HepG2 (cell line): ENCODE results near the gene OGFOD3. TPM values are rescaled to one million over a fixed set of nuclear protein-coding genes. Genes with fewer than 3 reads are reported as not detected.

Source experiments
- ATAC-seq: fragments of 200-7000 bp; cut with Tn5 transposase; 3 replicates; pipeline ENCODE4 v1.9.1; 2020; ENCODE audit warnings: mild to moderate bottlenecking, moderate library complexity
- BruUV-seq: library from RNA; stranded (reverse); fragments of 400-500 nt; replicated peaks from 2 replicates; lab custom pipeline; 2021; lab: Mats Ljungman, UMichigan
- CTCF ChIA-PET: fragments of 300-600 bp; formaldehyde crosslinking; extraction: SDS; loops from one replicate; lab custom pipeline; 2021; ENCODE audit warnings: low total read pairs, inconsistent platforms, low intra/inter-chr PET ratio; lab: Yijun Ruan, JAX
- POLR2A ChIA-PET: fragments of 350-600 bp; sonication (Branson Sonifier 250); formaldehyde crosslinking; loops from one replicate; lab custom pipeline; 2020; ENCODE audit warnings: antibody characterized with exemption, inconsistent platforms; lab: Yijun Ruan, JAX
- DNase-seq: peaks from one replicate; pipeline ENCODE4 v3.0.0-alpha.2; 2015; ENCODE audit warnings: low spot score
- FAIRE-seq: peaks from 3 replicates; lab custom pipeline; 2011; peaks lifted over from hg19 to GRCh38; lab: Jason Lieb, UNC
- H2AFZ ChIP-seq: one replicate; pipeline ENCODE4 v1.6.1; 2011; ENCODE audit warnings: low read length, inconsistent platforms
- H3K27ac ChIP-seq: fragments of 300-600 bp; 3 replicates; pipeline ENCODE4 v1.8.0; 2011; ENCODE audit warnings: mixed run types, mild to moderate bottlenecking, mixed read lengths, low read length, inconsistent platforms; ENCODE audit not compliant: insufficient read depth; ENCODE audit errors: extremely low read length
- H3K27me3 ChIP-seq, 2 experiments: fragments of 200-600 bp in 1 of 2; 2 replicates in 1 of 2; 3 replicates in 1 of 2; pipeline versions ENCODE4 v1.6.0 to v1.8.0; 2011; ENCODE audit warnings: low read length in 2 of 2, mild to moderate bottlenecking in 2 of 2, moderate library complexity in 2 of 2, inconsistent platforms in 1 of 2; ENCODE audit not compliant: insufficient read depth in 2 of 2, control insufficient read depth in 1 of 2
- H3K36me3 ChIP-seq, 2 experiments: fragments of 200-600 bp in 1 of 2; replicated peaks in 1 of 2; 2 replicates in 1 of 2; 3 replicates in 1 of 2; pipeline versions ENCODE4 v1.5.1 to v1.8.0; 2011; ENCODE audit warnings: low read length in 2 of 2, inconsistent platforms in 1 of 2; ENCODE audit not compliant: insufficient read depth in 2 of 2, control insufficient read depth in 1 of 2
- H3K4me1 ChIP-seq: 2 replicates; pipeline ENCODE4 v1.5.1; 2012; ENCODE audit warnings: low read length, inconsistent platforms; ENCODE audit not compliant: insufficient read depth
- H3K4me2 ChIP-seq: 2 replicates; pipeline ENCODE4 v1.6.0; 2011; ENCODE audit warnings: low read depth, low read length, inconsistent platforms
- H3K4me3 ChIP-seq, 3 experiments: fragments of 200-600 bp in 1 of 3; sonication (generic), shearing (Covaris generic) in 1 of 3; replicated peaks in 1 of 3; 2 replicates each; pipeline ENCODE4 v1.5.1; 2011 to 2016; ENCODE audit warnings: low read length in 3 of 3, inconsistent platforms in 2 of 3, low read depth in 2 of 3, mild to moderate bottlenecking in 2 of 3, control low read depth in 1 of 3, mixed read lengths in 1 of 3; ENCODE audit not compliant: insufficient read depth in 1 of 3
- H3K79me2 ChIP-seq: one replicate; pipeline ENCODE4 v1.6.1; 2011; ENCODE audit warnings: low read length, inconsistent platforms; ENCODE audit not compliant: insufficient read depth
- H3K9ac ChIP-seq: 2 replicates; pipeline ENCODE4 v1.6.0; 2011; ENCODE audit warnings: mild to moderate bottlenecking, low read depth, low read length, inconsistent platforms; ENCODE audit not compliant: insufficient read depth
- H3K9me3 ChIP-seq: 2 replicates; pipeline ENCODE4 v1.5.1; 2012; ENCODE audit warnings: mild to moderate bottlenecking, low read length
- H4K20me1 ChIP-seq: 2 replicates; pipeline ENCODE4 v1.6.0; 2011; ENCODE audit warnings: inconsistent platforms, mild to moderate bottlenecking, low read length, moderate library complexity; ENCODE audit not compliant: insufficient read depth
- CEBPG ChIP-seq: IDR thresholded peaks from 2 replicates; pipeline ENCODE4 v1.6.1; 2016
- CREB1 ChIP-seq, 2 experiments: fragments of 450-650 bp in 1 of 2; IDR thresholded peaks; 2 replicates each; pipeline ENCODE4 v1.6.1; 2016 to 2017; ENCODE audit warnings: control low read depth in 1 of 2, mild to moderate bottlenecking in 1 of 2, missing compliant biosample characterization in 1 of 2, missing genetic modification characterization in 1 of 2
- DR1 ChIP-seq: sonication (generic); formaldehyde crosslinking; IDR thresholded peaks from 2 replicates; pipeline ENCODE4 v1.8.0; 2021; ENCODE audit warnings: mild to moderate bottlenecking, missing genetic modification reagents, inconsistent platforms
- KAT2B ChIP-seq: fragments of 150-350 bp; IDR thresholded peaks from 2 replicates; pipeline ENCODE4 v1.6.1; 2014; ENCODE audit warnings: low read depth, low read length, borderline replicate concordance
- KAT8 ChIP-seq: IDR thresholded peaks from 2 replicates; pipeline ENCODE4 v1.6.1; 2016; ENCODE audit warnings: missing genetic modification reagents, missing compliant biosample characterization
- PHF21A ChIP-seq: sonication (generic); formaldehyde crosslinking; IDR thresholded peaks from 2 replicates; pipeline ENCODE4 v1.5.0; 2020; ENCODE audit warnings: mild to moderate bottlenecking, missing genetic modification reagents
- POLR2A ChIP-seq, 2 experiments: IDR thresholded peaks; 2 replicates each; pipeline ENCODE4 v1.6.1; 2011; ENCODE audit warnings: low read depth in 2 of 2, low read length in 2 of 2, mild to moderate bottlenecking in 1 of 2, moderate library complexity in 1 of 2; ENCODE audit not compliant: insufficient read depth in 1 of 2
- SCMH1 ChIP-seq: sonication (generic); formaldehyde crosslinking; IDR thresholded peaks from 2 replicates; pipeline ENCODE4 v1.9.0; 2021; ENCODE audit warnings: missing genetic modification reagents, mild to moderate bottlenecking, borderline replicate concordance
- SOX13 ChIP-seq, 3 experiments: fragments of 450-650 bp in 1 of 3; sonication (generic) in 1 of 3; formaldehyde crosslinking in 1 of 3; IDR thresholded peaks in 2 of 3; conservative IDR thresholded peaks in 1 of 3; 2 replicates each; pipeline versions ENCODE4 v1.5.0 to v1.6.1; 2016 to 2020; ENCODE audit warnings: antibody characterized with exemption in 1 of 3, mild to moderate bottlenecking in 1 of 3, missing compliant biosample characterization in 1 of 3, missing genetic modification reagents in 1 of 3, moderate library complexity in 1 of 3
- TBP ChIP-seq: sonication (generic); formaldehyde crosslinking; IDR thresholded peaks from 2 replicates; pipeline ENCODE4 v1.5.0; 2020; ENCODE audit warnings: missing genetic modification reagents
- ZBTB38 ChIP-seq: sonication (generic); formaldehyde crosslinking; IDR thresholded peaks from 2 replicates; pipeline ENCODE4 v1.5.1; 2020; ENCODE audit warnings: mild to moderate bottlenecking, missing genetic modification reagents
- ZBTB7B ChIP-seq: sonication (generic); formaldehyde crosslinking; IDR thresholded peaks from 2 replicates; pipeline ENCODE4 v1.4.0; 2020; ENCODE audit warnings: missing genetic modification reagents
- ZNF792 ChIP-seq: IDR thresholded peaks from 2 replicates; pipeline ENCODE4 v1.6.1; 2016
- ZSCAN12 ChIP-seq: sonication (generic); formaldehyde crosslinking; IDR thresholded peaks from 2 replicates; pipeline ENCODE4 v1.9.0; 2021; ENCODE audit warnings: mild to moderate bottlenecking, missing genetic modification reagents
- WGBS: methylation state at CpG from one replicate; pipeline ENCODE4 v1.1.6; 2017; ENCODE audit warnings: low lambda C conversion rate; 5-methylcytosine and 5-hydroxymethylcytosine counted together
- in situ Hi-C: cut with HindIII; loops from 2 replicates; pipeline ENCODE4 v1.10.0; 2017; ENCODE audit warnings: low pct_unique_long_range_greater_than_20kb; ENCODE audit not compliant: extremely low pct_ligation_motif_present
- intact Hi-C: fragments of 100-400 bp; cut with micrococcal nuclease; formaldehyde crosslinking; loops from one replicate; pipeline ENCODE4 v1.10.0; 2022; ENCODE audit not compliant: unreplicated experiment
- polyA plus RNA-seq, 8 experiments: library from polyadenylated mRNA; depleted of rRNA in 3 of 8; stranded (reverse) in 7 of 8; unstranded in 1 of 8; fragments of >200 nt; fragmentation: Illumina TruSeq in 4 of 8; extraction: Trizol in 4 of 8; gene quantifications; 2 replicates each; pipeline versions ENCODE4 v1.2.1 to v1.2.3, GENCODE V29; 2011 to 2016; ENCODE audit warnings: low read depth in 4 of 8, missing spikeins in 1 of 8, mixed read lengths in 1 of 8; ENCODE audit not compliant: insufficient read depth in 1 of 8
- total RNA-seq, 5 experiments: library from RNA; depleted of rRNA; stranded (reverse); fragments of >200 nt; fragmentation: Illumina TruSeq; extraction: Trizol; gene quantifications; 2 replicates each; pipeline ENCODE4 v1.2.3, GENCODE V29; 2016; ENCODE audit warnings: low read depth in 1 of 5
- TF ChIP-seq, protein P1 (sequence below): sonication (generic); formaldehyde crosslinking; IDR thresholded peaks from 2 replicates; pipeline ENCODE4 v1.4.0; 2020; ENCODE audit warnings: missing genetic modification reagents
- TF ChIP-seq, protein P2 (sequence below): sonication (generic); formaldehyde crosslinking; IDR thresholded peaks from 2 replicates; pipeline ENCODE4 v1.8.1; 2023; ENCODE audit warnings: missing genetic modification reagents, inconsistent platforms, borderline replicate concordance

Gene OGFOD3
- total and polyA plus RNA-seq, 2 of the 13 experiments (the other 11 are each of a cell fraction or from before 2014, with no cell fraction given): 40.0 to 42.1 TPM

DNA sequence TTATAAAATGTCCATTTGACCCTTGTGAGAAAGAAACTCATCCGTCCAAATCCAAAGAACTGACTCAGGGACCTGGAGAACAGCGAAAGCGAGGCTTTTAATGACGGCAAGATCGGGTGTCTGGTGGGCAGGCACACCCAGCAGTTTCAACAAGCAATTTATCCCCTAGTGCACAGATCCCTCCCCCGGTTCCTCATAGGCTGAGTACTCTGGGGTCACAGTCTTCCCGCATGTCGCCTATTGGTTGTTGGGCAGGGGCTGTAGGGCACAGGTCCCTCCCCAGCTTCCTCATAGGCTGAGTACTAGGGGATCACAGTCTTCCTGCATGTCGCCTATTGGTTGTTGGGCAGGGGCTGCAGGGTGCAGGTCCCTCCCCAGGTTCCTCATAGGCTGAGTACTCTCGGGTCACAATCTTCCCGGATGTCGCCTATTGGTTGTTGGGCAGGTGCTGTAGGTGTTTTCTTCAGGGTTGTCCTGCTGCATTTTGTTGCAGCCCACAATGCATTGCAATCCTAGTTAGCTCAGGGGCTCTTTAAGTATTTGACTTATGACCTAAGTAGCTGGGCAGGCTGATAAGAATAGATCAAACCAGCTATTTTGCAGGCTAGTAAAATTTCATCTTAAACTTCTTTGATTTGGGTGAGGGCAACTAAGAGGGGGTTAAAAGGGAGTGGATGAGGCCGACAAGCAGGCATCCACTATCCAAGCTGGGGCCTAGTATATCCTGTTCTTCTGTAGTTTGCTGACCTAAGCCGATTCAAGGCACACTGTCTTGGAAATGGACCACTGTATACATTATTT lies 50.5 kb downstream of the OGFOD3 start (continued):
- TF ChIP-seq CREB1 (IDR thresholded peaks at IDR 0.05) (peak; percentile 81), CREB1 (CRISPR knock-in tag; IDR thresholded peaks at IDR 0.05) (peak; percentile 95), ZBTB7B (CRISPR knock-in tag) (0 out of 2 replicates have a peak, but pooled peaks have one; percentile 33), SCMH1 (CRISPR knock-in tag) (no peak), TBP (CRISPR knock-in tag) (no peak), PHF21A (CRISPR knock-in tag) (peak; percentile 78), KAT8 (CRISPR knock-in tag) (peak; percentile 82), DR1 (CRISPR knock-in tag) (peak; percentile 68; the same call in 1 of the 2 replicates)

DNA sequence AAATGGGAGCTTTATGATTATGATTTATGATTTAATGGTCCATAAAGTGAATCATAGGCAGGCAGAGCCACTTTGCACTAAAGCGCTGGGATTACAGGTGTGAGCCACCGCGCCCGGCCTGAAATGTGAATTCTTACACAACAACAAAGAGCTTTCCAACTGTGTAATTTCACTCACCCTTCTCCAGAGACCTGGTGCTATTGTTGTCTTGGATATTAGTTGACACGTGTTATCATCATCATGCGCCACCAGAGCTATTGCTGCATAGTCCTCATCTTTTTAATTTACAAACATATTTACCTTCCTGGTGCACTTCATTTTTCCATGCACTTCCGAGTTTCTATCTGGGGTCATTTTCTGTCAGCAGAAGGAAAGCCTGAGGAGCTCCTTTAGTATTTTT lies 51.6 kb downstream of the OGFOD3 start:
- POLR2A ChIA-PET: interaction anchor here (0.6 to 3.7 kb wide), 11 partner anchors 8 to 63 kb away, joined by 3 to 38 read pairs (median 6); no protein-coding TSS in a partner anchor
- DNase-seq (no peak), FAIRE-seq (no peak), ATAC-seq (no peak)
- WGBS: 60% methylated on average over 7 of the region's 7 CpGs
- H3K4me3 ChIP-seq: peak overlapping the region in 2 of 3 experiments; percentile 49 to 58; a peak in 4 of 6 replicates
- peak overlapping the region; percentile 73 for H3K9ac ChIP-seq
- BruUV-seq: no TSS peak
- no peaks in the 10 kb centered on the region for H3K9me3 ChIP-seq
- in situ Hi-C loops: no loop called here
- no peaks in the 10 kb centered on the region for H3K27me3 ChIP-seq
- H4K20me1 ChIP-seq: no peaks in the 10 kb centered on the region
- H3K4me2 ChIP-seq: peak overlapping the region; percentile 80
- H3K27ac ChIP-seq: peak overlapping the region; percentile 68
- H2AFZ ChIP-seq: no peak overlapping the region
- CTCF ChIA-PET: no interaction called here
- TF ChIP-seq SOX13 (IDR thresholded peaks at IDR 0.05): no peak
- TF ChIP-seq SOX13 (CRISPR knock-in tag; conservative IDR thresholded peaks at IDR 0.05 in 1 of 2, IDR thresholded peaks at IDR 0.05 in 1 of 2): peak in 1 of 2 experiments; percentile 32; a peak in 1 of 4 replicates
- no peak for TF ChIP-seq ZSCAN12 (CRISPR knock-in tag)
- TF ChIP-seq ZBTB38 (CRISPR knock-in tag): 0 out of 2 replicates have a peak, but pooled peaks have one; percentile 22
- TF ChIP-seq KAT2B: no peak
- TF ChIP-seq, protein P1, sequence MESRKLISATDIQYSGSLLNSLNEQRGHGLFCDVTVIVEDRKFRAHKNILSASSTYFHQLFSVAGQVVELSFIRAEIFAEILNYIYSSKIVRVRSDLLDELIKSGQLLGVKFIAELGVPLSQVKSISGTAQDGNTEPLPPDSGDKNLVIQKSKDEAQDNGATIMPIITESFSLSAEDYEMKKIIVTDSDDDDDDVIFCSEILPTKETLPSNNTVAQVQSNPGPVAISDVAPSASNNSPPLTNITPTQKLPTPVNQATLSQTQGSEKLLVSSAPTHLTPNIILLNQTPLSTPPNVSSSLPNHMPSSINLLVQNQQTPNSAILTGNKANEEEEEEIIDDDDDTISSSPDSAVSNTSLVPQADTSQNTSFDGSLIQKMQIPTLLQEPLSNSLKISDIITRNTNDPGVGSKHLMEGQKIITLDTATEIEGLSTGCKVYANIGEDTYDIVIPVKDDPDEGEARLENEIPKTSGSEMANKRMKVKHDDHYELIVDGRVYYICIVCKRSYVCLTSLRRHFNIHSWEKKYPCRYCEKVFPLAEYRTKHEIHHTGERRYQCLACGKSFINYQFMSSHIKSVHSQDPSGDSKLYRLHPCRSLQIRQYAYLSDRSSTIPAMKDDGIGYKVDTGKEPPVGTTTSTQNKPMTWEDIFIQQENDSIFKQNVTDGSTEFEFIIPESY (CRISPR knock-in tag): peak; percentile 84; the same call in 1 of the 2 replicates
- peak; percentile 54; the same call in 1 of the 2 replicates for TF ChIP-seq ZNF792 (CRISPR knock-in tag)
- TF ChIP-seq POLR2A (IDR thresholded peaks at IDR 0.05; ENCODE audit: insufficient read depth in 1 of 2, low read depth in 2 of 2, low read length in 2 of 2): peak in 1 of 2 experiments; percentile 23; a peak in 1 of 4 replicates
- TF ChIP-seq, protein P2, sequence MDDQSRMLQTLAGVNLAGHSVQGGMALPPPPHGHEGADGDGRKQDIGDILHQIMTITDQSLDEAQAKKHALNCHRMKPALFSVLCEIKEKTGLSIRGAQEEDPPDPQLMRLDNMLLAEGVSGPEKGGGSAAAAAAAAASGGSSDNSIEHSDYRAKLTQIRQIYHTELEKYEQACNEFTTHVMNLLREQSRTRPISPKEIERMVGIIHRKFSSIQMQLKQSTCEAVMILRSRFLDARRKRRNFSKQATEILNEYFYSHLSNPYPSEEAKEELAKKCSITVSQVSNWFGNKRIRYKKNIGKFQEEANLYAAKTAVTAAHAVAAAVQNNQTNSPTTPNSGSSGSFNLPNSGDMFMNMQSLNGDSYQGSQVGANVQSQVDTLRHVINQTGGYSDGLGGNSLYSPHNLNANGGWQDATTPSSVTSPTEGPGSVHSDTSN (CRISPR knock-in tag): no peak
- peak; percentile 26; the same call in 1 of the 2 replicates for TF ChIP-seq CEBPG (CRISPR knock-in tag)
- H3K36me3 ChIP-seq: no peaks in the 10 kb centered on the region
- intact Hi-C loops: no loop called here
- H3K4me1 ChIP-seq: peaks cover 61% of the 10 kb centered on the region
- H3K79me2 ChIP-seq: no peaks in the 10 kb centered on the region
